Measurements from ENCODE around the gene OR2L5. TPM values are rescaled to one million over a fixed set of nuclear protein-coding genes. Genes with fewer than 3 reads are reported as not detected.

The OR2L5 gene, protein sequence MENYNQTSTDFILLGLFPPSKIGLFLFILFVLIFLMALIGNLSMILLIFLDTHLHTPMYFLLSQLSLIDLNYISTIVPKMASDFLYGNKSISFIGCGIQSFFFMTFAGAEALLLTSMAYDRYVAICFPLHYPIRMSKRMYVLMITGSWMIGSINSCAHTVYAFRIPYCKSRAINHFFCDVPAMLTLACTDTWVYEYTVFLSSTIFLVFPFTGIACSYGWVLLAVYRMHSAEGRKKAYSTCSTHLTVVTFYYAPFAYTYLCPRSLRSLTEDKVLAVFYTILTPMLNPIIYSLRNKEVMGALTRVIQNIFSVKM
- total RNA-seq (2014; rRNA removed; shearing (Covaris generic)): 0.08 TPM in 1 of 2 replicates, not detected in the other

GRCh38 chr1:248013229-248013710 is at the start of gene OR2L5:
Gene OR2L5 (plus strand): TSS chr1:248013660. CDS start chr1:248021948, 8,288 bp downstream.

DNA sequence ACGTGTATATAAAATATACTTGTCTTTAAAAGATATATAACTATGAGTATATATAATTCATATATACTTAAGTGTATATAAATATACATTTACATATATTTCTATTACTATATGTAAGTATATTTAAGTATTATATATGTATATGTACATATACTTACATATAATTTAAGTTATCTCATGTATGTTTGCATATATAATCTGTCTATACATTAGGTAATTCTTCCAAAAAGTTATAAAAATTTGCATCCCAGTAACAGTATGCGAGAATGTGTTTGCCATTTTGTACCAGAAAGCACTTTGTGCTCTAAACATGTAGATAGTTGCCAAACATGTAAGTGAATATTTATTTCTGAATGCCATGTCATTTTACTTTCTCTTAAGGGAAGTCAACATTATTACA is 48.5 kb upstream of the OR2L5 start, which contains the start of gene OR2AK2:
TSS of gene OR2AK2 (plus strand) at position 301 of the 400 bp plus-strand sequence. CDS start 144 bp downstream, outside the sequence.

DNA sequence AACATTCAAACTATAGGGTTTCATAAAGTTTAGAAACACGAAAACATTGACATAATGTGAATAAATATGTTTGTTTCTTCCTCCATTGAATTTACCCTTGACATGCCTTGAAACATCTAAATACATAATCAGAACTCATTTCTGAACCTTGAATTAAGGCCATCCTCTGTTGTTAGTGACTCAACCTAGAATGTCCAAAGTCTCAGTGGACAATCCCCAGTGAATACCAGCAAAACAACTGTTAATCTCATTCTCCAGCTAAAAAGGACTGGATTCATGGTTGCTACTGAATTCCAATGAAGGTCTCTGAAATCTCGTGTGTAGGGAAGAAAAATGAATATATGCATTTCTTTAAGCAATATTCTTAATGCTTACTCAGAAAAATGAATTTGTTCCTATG is 16.3 kb downstream of the OR2L5 start, which contains the start of gene OR2L2:
TSS of gene OR2L2 (plus strand) at position 301 of the 400 bp plus-strand sequence. CDS start 8,198 bp downstream, outside the sequence.

DNA sequence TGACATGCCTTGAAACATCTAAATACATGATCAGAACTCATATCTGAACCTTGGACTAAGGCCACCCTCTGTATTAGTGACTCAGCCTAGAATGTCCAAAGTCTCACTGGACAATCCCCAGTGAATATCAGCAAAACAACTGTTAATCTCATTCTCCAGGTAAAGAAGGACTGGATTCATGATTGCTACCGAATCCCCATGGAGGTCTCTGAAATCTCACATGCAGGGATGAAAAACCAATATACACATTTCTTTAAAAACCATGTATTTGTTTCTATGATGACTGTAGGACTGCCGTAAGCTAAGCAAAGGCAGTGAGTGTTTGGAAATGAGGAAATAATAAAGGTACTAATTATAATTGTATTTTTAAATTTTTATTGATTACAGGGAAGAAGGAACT is 33.1 kb downstream of the OR2L5 start, which contains the start of gene OR2L3:
TSS of gene OR2L3 (plus strand) at position 301 of the 400 bp plus-strand sequence. CDS start 13,846 bp downstream, outside the sequence.

Small RNAs within 50 kb of the gene (small RNA-seq; reads per million reads assigned to genes)
- not detected for gene RF00019

Other genes with a start within 250 kb of the OR2L5 start
- not detected in 2 replicates for gene OR14A16, start 189.5 kb upstream of the OR2L5 start, total RNA-seq (2014; rRNA removed; shearing (Covaris generic))
- gene OR11L1, start 171.8 kb upstream of the OR2L5 start, total RNA-seq (2014; rRNA removed; shearing (Covaris generic)): not detected in 2 replicates
- 12.9 and 13.2 TPM in 2 replicates for gene TRIM58, start 156.5 kb upstream of the OR2L5 start, total RNA-seq (2014; rRNA removed; shearing (Covaris generic))
- gene OR2W3, start 118.1 kb upstream of the OR2L5 start, total RNA-seq (2014; rRNA removed; shearing (Covaris generic)): 0.45 and 2.8 TPM in 2 replicates
- gene OR2T8, start 93.4 kb upstream of the OR2L5 start, total RNA-seq (2014; rRNA removed; shearing (Covaris generic)): 0.32 TPM in 1 of 2 replicates, not detected in the other
- gene OR2AJ1, start 88.8 kb upstream of the OR2L5 start, total RNA-seq (2014; rRNA removed; shearing (Covaris generic)): not detected in 2 replicates
- not detected in 2 replicates for gene OR2L8, start 64.8 kb upstream of the OR2L5 start, total RNA-seq (2014; rRNA removed; shearing (Covaris generic))
- gene OR2AK2, start 48.4 kb upstream of the OR2L5 start, total RNA-seq (2014; rRNA removed; shearing (Covaris generic)): not detected in 2 replicates
- gene OR2L2, start 16.4 kb downstream of the OR2L5 start, total RNA-seq (2014; rRNA removed; shearing (Covaris generic)): 0.04 and 0.29 TPM in 2 replicates
- not detected in 2 replicates for gene OR2L3, start 33.2 kb downstream of the OR2L5 start, total RNA-seq (2014; rRNA removed; shearing (Covaris generic))
- gene OR2L13, start 81.5 kb downstream of the OR2L5 start, total RNA-seq (2014; rRNA removed; shearing (Covaris generic)): not detected in 2 replicates
- not detected in 2 replicates for gene OR2M5, start 131.5 kb downstream of the OR2L5 start, total RNA-seq (2014; rRNA removed; shearing (Covaris generic))
- gene OR2M2, start 161.2 kb downstream of the OR2L5 start, total RNA-seq (2014; rRNA removed; shearing (Covaris generic)): not detected in 2 replicates
- gene OR2M3, start 183.6 kb downstream of the OR2L5 start, total RNA-seq (2014; rRNA removed; shearing (Covaris generic)): under 0.01 TPM in 1 of 2 replicates, not detected in the other
- gene OR2M4, start 217.8 kb downstream of the OR2L5 start, total RNA-seq (2014; rRNA removed; shearing (Covaris generic)): 0.08 TPM in 1 of 2 replicates, not detected in the other